Measurements from ENCODE around the gene DPPA2.

DPPA2 gene

GRCh38 chr3:109325109-109325508 is 8.8 kb upstream of the DPPA2 start:
- no peak for DNase-seq (ENCODE audit: low spot score)

GRCh38 chr3:109313061-109313460 is 3.3 kb downstream of the DPPA2 start:
- no peak for DNase-seq (ENCODE audit: low spot score)

GRCh38 chr3:109297496-109297895 is 18.8 kb downstream of the DPPA2 start:
- no peak for DNase-seq (ENCODE audit: low spot score)

- DNase-seq (ENCODE audit: low spot score), result no peak
These were observed 32.2 kb downstream of the DPPA2 start for GRCh38 chr3:109284071-109284470.

GRCh38 chr3:109278546-109278945 is 37.8 kb downstream of the DPPA2 start:
- no peak for DNase-seq (ENCODE audit: low spot score)

- no peak for DNase-seq (ENCODE audit: low spot score)
These were observed 38.2 kb downstream of the DPPA2 start for GRCh38 chr3:109278141-109278540.

- DNase-seq (ENCODE audit: low spot score), result peak; percentile 73
These were observed 40.5 kb downstream of the DPPA2 start for GRCh38 chr3:109275702-109276293.

- no peak for DNase-seq (ENCODE audit: low spot score)
These were observed 45.5 kb downstream of the DPPA2 start for GRCh38 chr3:109270779-109271178.

- DNase-seq (ENCODE audit: low spot score), result no peak
These were observed 46.6 kb downstream of the DPPA2 start for GRCh38 chr3:109269577-109270275.

- no peak for DNase-seq (ENCODE audit: low spot score)
These were observed 48.1 kb downstream of the DPPA2 start for GRCh38 chr3:109268181-109268580.

GRCh38 chr3:109265295-109265694 is 51.0 kb downstream of the DPPA2 start:
- DNase-seq (ENCODE audit: low spot score), result no peak

GRCh38 chr3:109257269-109257668 is 59.0 kb downstream of the DPPA2 start:
- DNase-seq (ENCODE audit: low spot score), result no peak

- no peak for DNase-seq (ENCODE audit: low spot score)
These were observed 61.5 kb downstream of the DPPA2 start for GRCh38 chr3:109254770-109255169.

GRCh38 chr3:109252641-109253040 is 63.7 kb downstream of the DPPA2 start:
- DNase-seq (ENCODE audit: low spot score), result no peak

All from D341Med (cell line).